ENCODE measurements around the gene FOXF2.
A peak's percentile ranks its signal among the peaks of the same experiment; 100 is the strongest.

FOXF2 gene

DNA sequence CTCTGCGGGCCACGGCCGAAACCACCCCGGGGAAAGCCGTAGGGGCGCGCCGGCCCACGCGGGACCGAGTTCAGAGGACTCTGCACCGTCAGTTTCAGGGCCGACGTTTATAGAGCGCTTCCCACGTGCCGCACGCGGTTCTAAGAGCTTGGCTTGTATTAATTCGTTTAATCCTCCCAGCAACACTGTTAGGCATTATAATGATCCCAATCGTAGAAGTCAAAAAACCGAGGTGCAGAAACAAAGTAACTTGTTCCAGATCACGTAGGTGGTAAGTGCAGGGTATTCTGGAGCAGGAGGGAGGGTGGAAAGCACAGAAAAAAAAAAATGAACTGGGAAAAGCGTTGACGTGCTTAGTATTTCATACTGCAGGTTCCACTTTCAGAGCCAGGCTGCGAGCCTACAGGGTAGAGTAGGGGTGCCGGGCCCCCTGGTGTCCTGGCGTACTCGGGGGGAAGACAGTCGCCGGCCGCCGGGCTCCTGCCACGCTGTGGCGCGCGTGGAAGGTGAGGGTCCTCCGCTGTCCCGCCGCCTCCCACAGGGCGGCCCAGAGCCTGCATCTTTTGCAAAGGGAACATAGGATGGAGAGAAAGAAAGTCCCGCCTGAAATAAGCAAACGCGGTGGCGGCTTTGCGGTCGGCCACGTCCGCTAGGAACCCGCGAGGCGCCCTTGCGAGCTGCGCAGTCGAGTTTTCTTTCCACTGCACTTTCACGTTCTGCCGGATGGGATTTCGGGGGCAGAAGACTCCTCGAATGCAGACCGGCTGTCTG, 10.2 kb upstream of the FOXF2 start:
- Histone ChIP-seq H3K27me3 (peaks cover 9 to 94% of the 10 kb centered on the region in 2 donors), H3K36me3 (no peaks in the 10 kb centered on the region), H3K9me3 (no peaks in the 10 kb centered on the region), H3K4me1 (peaks cover 0 to 61% (median 50%) of the 10 kb centered on the region in 4 donors), H3K4me3 (no peak overlapping the region), H3K27ac (no peak overlapping the region)
- TF ChIP-seq, protein P1, sequence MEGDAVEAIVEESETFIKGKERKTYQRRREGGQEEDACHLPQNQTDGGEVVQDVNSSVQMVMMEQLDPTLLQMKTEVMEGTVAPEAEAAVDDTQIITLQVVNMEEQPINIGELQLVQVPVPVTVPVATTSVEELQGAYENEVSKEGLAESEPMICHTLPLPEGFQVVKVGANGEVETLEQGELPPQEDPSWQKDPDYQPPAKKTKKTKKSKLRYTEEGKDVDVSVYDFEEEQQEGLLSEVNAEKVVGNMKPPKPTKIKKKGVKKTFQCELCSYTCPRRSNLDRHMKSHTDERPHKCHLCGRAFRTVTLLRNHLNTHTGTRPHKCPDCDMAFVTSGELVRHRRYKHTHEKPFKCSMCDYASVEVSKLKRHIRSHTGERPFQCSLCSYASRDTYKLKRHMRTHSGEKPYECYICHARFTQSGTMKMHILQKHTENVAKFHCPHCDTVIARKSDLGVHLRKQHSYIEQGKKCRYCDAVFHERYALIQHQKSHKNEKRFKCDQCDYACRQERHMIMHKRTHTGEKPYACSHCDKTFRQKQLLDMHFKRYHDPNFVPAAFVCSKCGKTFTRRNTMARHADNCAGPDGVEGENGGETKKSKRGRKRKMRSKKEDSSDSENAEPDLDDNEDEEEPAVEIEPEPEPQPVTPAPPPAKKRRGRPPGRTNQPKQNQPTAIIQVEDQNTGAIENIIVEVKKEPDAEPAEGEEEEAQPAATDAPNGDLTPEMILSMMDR (IDR thresholded peaks at IDR 0.05): no peak
- DNase-seq: no peak
- intact Hi-C loops (cut with DNase I; ENCODE audit: low total_unique reads): no loop called here

DNA sequence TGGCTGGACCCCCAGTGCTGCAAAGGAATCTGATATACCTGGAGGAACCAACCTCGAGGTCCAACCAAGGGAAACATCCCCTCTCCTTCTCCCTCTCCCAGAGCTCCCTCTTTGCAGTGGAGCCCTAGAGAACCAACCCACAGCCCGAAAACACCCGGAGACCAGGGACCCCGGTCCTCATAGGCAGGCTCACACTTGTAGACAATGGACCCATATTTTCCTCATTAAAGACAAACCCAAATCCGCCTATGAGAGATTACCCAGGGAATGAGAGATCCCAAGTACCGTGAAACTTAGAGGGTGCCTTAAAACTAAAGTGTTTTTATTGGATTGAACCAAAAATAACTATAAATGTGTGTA, 9.6 kb upstream of the FOXF2 start:
- intact Hi-C loops (cut with DNase I; ENCODE audit: low total_unique reads): loop anchor here (5.0 kb wide), 1 partner anchor 582 kb away; no protein-coding TSS in a partner anchor
- no peak for DNase-seq
- H3K4me3 ChIP-seq: no peak overlapping the region
- peaks cover 0 to 67% (median 53%) of the 10 kb centered on the region in 4 donors for H3K4me1 ChIP-seq
- H3K9me3 ChIP-seq: no peaks in the 10 kb centered on the region
- no peak overlapping the region for H3K27ac ChIP-seq
- H3K36me3 ChIP-seq: no peaks in the 10 kb centered on the region
- TF ChIP-seq, protein P1 (IDR thresholded peaks at IDR 0.05): no peak
- H3K27me3 ChIP-seq: peaks cover 9 to 94% of the 10 kb centered on the region in 2 donors

DNA sequence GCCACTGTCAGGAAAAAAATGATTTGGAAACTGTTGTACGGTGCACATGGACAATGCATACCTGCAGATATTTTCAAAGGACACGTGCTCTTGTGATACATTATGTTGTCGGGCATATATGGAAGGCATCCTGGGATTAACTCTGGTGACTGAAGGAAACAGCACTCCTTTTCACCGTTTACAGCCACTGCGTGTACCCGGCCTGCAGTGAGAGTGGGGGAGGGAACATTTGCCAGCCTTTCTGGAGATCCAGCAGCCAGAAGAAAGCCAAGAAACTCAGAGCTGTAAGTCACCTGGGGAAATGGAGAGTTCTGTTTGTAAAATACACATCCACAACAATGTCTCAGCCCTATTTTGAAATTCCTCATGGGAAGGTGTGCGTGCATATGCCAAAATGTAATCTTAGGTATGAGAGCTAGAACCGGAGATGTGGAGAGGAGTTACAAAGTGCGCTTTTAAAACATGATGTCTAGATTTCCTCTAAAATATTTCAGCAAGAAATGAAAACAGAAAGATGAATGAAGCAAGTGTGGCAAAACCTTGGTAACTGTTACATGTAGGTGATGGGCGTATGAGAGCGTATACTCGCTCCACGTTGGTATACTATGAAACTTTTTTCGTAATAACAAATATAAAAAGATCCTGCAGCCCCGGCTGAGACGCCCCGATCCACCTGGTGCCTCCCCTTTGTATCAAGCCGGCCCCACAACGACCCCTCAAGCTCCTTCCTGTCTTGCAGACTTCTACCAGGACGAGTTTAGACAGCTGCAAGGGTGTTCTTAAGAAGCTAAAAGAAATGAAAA, 8.6 kb upstream of the FOXF2 start:
- Histone ChIP-seq H3K4me1 (peaks cover 0 to 71% (median 54%) of the 10 kb centered on the region in 4 donors), H3K4me3 (no peak overlapping the region), H3K36me3 (no peaks in the 10 kb centered on the region), H3K27me3 (peaks cover 9 to 98% of the 10 kb centered on the region in 2 donors), H3K27ac (no peak overlapping the region), H3K9me3 (no peaks in the 10 kb centered on the region)
- DNase-seq: no peak
- intact Hi-C loops (cut with DNase I; ENCODE audit: low total_unique reads): loop anchor here (5.0 kb wide), 1 partner anchor 584 kb away; no protein-coding TSS in a partner anchor
- TF ChIP-seq, protein P1 (IDR thresholded peaks at IDR 0.05): no peak

DNA sequence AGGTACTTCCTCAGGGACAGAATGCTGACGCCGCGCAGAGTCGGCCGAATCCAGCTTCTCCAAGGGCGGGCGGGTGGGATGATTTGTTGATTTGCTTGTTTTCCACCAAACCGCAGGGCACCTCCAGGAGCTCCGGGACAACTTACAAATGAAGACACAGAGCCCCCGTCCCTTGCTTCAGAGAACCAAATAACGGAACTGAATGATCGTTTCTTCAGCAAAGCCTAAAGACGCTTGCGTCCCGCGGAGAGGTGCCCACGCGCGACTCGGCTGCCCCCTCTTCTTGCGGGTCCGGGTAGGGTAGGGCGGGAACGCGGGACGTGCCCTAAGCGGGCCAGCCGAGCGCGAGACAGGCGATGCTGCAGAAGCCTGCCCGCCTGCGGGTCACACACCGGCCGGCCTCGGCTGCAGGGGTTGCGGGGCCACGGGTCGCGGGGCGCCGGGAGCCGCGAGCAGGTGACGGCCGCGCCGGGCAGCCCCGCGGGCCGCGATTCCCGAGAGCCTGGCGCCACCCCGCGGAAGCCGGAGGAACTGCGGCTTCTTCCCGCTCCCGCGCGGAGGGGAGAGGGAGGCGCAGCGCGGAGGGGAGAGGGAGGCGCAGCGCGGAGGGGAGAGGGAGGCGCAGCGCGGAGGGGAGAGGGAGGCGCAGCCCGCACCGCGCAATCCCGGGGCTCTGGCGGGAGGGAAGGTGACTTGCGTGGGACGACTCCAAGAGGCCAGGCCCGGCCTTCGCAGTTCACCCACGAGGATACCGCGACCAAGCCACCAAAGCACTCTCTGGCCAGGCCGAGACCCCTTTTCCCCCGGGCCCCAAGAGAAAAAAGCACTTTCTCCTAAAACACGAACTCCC, 7.7 kb upstream of the FOXF2 start:
- H3K4me1 ChIP-seq: peaks cover 0 to 71% (median 54%) of the 10 kb centered on the region in 4 donors
- TF ChIP-seq, protein P1 (IDR thresholded peaks at IDR 0.05): peak; percentile 74 to 76
- no peaks in the 10 kb centered on the region for H3K36me3 ChIP-seq
- peak overlapping the region in 1 of 2 donors; percentile 39 for H3K4me3 ChIP-seq
- peaks cover 9 to 100% of the 10 kb centered on the region in 2 donors for H3K27me3 ChIP-seq
- no peaks in the 10 kb centered on the region for H3K9me3 ChIP-seq
- intact Hi-C loops (cut with DNase I; ENCODE audit: low total_unique reads): loop anchor here (5.0 kb wide), 1 partner anchor 584 kb away; no protein-coding TSS in a partner anchor
- no peak overlapping the region for H3K27ac ChIP-seq
- no peak for DNase-seq

DNA sequence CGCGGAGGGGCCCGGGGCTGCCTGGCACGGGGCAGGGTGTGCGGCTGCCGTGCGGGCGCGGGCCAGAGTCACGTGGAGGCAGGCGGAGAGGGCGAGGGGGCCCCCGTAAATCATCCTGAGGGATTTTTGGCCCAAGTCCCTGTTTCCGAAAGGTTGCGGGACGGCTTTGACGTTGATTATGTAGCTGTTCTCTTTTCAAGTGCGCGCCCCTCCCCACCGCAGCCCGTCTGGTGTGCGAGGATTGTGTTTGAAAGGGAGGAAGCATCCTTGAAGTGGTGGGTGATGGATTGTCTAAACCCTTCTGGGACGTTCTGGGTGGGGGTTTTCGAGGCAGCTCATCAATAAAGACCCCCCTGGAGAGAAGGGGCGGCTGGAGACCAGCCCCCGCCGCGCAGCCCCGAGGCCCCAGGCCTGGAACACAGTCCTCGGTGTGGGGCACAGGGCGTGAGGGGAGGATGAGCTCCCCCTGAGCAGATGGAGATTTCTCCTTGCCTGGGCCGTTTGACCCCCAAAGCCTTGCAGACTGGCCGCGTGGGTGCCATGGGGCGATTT, 7.0 kb upstream of the FOXF2 start:
- H3K4me1 ChIP-seq: peaks cover 0 to 71% (median 54%) of the 10 kb centered on the region in 4 donors
- TF ChIP-seq, protein P1 (IDR thresholded peaks at IDR 0.05): no peak
- no peaks in the 10 kb centered on the region for H3K36me3 ChIP-seq
- peaks cover 9 to 100% of the 10 kb centered on the region in 2 donors for H3K27me3 ChIP-seq
- no peak for DNase-seq
- H3K4me3 ChIP-seq: peak overlapping the region in 1 of 2 donors; percentile 39
- intact Hi-C loops (cut with DNase I; ENCODE audit: low total_unique reads): loop anchor here (5.0 kb wide), 1 partner anchor 585 kb away; no protein-coding TSS in a partner anchor
- H3K27ac ChIP-seq: no peak overlapping the region
- no peaks in the 10 kb centered on the region for H3K9me3 ChIP-seq
